ENCODE measurements around the gene DCAF8L2. TPM values are rescaled to one million over a fixed set of nuclear protein-coding genes. Genes with fewer than 3 reads are reported as not detected.
"Not testable (repeated sequence)": the region's sequence is repeated elsewhere in the genome, so short reads cannot be mapped to it uniquely, and the experiment has no call there.

Gene DCAF8L2
- total RNA-seq, 1 experiment from 2014 or later: not detected

DNA sequence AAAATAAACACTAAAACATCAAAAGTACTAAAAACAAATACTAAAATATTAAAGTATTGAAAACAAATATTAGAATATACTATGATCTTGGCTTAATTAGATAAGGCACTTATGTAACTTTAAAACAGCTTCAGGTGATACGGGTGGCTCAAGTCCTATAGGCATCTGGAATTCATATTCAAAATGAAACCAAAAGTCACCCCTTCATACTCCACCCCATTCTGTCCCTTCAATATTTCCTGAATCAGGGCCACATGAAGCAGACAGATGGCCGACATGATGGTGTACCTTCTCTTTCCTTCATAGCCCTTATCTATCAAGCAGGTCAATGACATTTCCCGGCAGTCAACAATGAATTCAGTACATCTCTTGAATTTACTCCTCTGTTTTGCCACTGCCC is 145.8 kb downstream of the DCAF8L2 start:
- H3K9me3 ChIP-seq (replicated peaks): no peaks in the 10 kb centered on the region
- H3K4me3 ChIP-seq: no peak overlapping the region

DNA sequence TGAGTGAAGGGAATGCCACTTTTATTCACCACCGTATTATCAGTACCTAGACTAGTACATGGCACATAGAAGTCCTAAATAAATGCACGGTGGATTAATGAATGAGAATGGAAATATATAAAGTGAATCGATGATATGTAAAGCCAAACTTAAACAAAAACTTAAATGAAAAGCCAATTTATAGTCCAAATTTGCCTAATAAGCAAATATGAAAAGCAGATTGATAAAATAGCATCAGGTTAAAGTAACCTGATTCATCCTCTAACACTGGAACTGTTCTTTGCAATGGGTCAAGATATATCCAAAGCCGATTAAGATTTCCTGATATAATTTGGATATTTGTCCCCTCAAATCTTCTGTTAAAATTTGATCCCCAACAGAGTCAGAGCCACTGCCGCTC is 150.8 kb downstream of the DCAF8L2 start:
- Histone ChIP-seq H3K36me3 (no peaks in the 10 kb centered on the region), H3K9me3 (replicated peaks) (no peaks in the 10 kb centered on the region), H3K27ac (no peak overlapping the region), H3K27me3 (no peaks in the 10 kb centered on the region), H3K4me3 (no peak overlapping the region), H3K4me1 (no peaks in the 10 kb centered on the region)
- DNase-seq: no peak

More for the DNA sequence above, 145.8 kb downstream of the DCAF8L2 start:
- DNase-seq: no peak
- Histone ChIP-seq H3K4me1 (no peaks in the 10 kb centered on the region), H3K27me3 (no peaks in the 10 kb centered on the region), H3K36me3 (no peaks in the 10 kb centered on the region), H3K27ac (no peak overlapping the region)

DNA sequence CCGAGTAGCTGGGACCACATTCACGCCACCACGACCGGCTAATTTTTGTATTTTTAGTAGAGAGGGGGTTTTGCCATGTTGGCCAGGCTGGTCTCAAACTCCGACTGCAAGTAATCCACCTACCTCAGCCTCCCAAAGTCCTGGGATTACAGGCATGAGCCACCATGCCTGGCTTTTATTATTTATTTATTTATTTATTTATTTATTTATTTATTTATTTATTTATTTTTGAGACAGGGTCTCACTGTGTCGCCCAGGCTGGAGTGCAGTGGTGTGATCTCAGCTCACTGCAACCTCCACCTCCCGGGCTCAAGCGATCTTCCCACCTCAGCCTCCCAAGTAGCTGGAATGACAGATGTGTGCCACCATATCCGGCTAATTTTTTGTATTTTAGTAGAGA is 153.4 kb downstream of the DCAF8L2 start:
- H3K27ac ChIP-seq; H3K4me1 ChIP-seq; DNase-seq; H3K4me3 ChIP-seq; H3K9me3 ChIP-seq (replicated peaks); H3K27me3 ChIP-seq; H3K36me3 ChIP-seq: not testable (repeated sequence)

DNA sequence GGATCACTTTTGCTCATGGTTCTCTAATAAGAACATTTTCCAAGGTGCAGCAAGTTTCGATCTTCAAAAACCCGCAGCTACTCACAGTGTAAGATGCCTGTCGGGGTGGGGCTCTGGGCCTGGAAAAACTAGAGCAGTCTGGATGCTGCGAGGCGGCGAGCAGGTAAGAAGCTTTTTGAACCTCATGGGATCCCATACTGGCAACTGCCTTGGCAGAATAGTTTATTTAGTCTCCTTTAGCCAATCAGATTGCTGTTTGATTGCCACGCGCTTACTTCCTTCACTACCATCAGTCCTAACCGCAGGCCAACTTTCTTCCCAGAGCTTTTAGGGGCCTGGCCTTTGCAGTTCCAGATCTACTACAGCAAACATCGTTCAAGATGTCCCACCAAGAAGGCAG is 156.4 kb downstream of the DCAF8L2 start:
- H3K27me3 ChIP-seq: no peaks in the 10 kb centered on the region
- no peak for DNase-seq
- no peaks in the 10 kb centered on the region for H3K4me1 ChIP-seq
- H3K4me3 ChIP-seq: no peak overlapping the region
- no peak overlapping the region for H3K27ac ChIP-seq
- H3K36me3 ChIP-seq: no peaks in the 10 kb centered on the region
- no peaks in the 10 kb centered on the region for H3K9me3 ChIP-seq (replicated peaks)

DNA sequence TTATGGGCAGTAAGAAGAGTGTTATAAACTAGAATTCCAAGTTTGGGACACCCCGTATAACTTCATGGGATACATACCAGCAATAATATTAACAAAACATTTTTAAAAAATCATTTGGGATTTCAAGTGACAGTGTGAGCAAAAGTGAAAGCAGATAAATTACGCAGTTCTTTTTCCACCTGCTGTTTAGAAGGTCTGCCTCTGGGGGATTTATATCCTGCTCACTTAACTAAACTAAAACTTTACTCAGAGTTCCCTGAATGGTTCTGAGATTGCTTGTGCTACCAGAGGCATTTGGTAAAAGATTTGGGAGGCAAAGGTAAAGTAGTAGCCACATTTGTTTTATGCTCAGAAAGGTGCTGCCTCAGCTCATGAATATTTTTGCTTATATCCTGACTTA is 160.2 kb downstream of the DCAF8L2 start:
- H3K4me1 ChIP-seq; H3K9me3 ChIP-seq (replicated peaks); H3K27ac ChIP-seq; DNase-seq; H3K36me3 ChIP-seq; H3K27me3 ChIP-seq; H3K4me3 ChIP-seq: not testable (repeated sequence)

DNA sequence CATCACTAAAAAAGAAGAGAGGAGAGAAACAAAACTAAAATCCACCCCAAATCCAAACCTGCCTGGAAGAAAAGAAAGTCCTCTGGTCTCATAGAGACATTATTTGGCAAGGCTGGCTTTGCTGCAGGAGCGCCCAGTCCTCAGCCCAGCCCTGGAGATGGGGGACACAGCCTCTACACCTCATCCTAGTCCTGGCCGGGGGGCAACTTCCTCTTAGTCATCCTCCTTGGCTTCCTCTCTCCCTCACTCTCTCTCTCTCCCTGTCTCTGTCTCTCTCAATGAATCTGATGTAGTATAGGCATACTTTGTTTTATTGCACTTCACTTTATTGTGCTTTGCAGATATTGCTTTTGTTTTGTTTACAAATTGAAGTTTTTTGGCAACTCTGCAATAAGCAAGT is 161.8 kb downstream of the DCAF8L2 start:
- H3K27ac ChIP-seq: no peak overlapping the region
- H3K9me3 ChIP-seq (replicated peaks): no peaks in the 10 kb centered on the region
- H3K27me3 ChIP-seq: no peaks in the 10 kb centered on the region
- DNase-seq: no peak
- no peaks in the 10 kb centered on the region for H3K36me3 ChIP-seq
- H3K4me3 ChIP-seq: no peak overlapping the region
- no peaks in the 10 kb centered on the region for H3K4me1 ChIP-seq

DNA sequence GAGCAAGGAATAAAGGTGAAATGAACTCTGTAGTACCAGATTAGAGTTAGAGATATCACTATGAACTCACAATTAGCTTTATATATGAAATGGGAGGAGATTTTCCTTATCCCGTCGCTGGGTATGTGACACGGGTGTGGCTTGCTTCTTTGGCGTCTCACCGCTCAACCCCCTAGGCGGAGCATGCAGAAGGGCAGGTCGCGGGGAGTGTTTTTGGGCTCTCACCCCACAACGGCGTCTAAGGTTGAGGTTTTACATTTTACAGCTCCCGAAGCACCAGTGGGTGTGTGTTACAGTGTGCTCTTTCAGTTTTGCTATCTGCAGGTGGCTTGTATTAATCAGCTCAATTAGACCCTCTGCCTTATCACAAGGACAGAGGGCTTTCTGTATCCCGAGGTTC is 175.6 kb downstream of the DCAF8L2 start:
- H3K4me3 ChIP-seq: no peak overlapping the region
- no peaks in the 10 kb centered on the region for H3K27me3 ChIP-seq
- H3K27ac ChIP-seq: no peak overlapping the region
- H3K9me3 ChIP-seq (replicated peaks): no peaks in the 10 kb centered on the region
- DNase-seq: no peak
- no peaks in the 10 kb centered on the region for H3K4me1 ChIP-seq
- no peaks in the 10 kb centered on the region for H3K36me3 ChIP-seq

DNA sequence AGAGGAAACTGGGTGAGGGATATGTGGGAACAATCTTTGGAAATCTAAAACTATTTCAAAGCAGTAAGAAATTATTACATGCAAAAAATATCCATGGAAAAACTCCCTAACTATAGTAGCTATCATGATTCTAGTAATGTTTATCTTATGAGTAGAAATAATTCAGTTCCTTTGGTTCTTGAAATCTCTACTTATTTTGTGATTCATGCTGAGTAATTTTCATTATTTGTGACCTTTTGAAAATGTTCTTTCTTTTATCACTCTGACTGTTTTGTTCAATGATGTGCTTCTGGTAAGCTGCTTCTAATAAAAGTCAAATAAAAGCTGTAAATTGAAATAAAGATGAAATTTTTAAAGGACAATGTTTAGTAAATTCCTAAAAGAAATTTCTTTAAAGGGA is 177.2 kb downstream of the DCAF8L2 start:
- Histone ChIP-seq H3K27ac (no peak overlapping the region), H3K9me3 (replicated peaks) (no peaks in the 10 kb centered on the region), H3K36me3 (no peaks in the 10 kb centered on the region), H3K4me1 (no peaks in the 10 kb centered on the region), H3K27me3 (no peaks in the 10 kb centered on the region), H3K4me3 (no peak overlapping the region)
- no peak for DNase-seq

DNA sequence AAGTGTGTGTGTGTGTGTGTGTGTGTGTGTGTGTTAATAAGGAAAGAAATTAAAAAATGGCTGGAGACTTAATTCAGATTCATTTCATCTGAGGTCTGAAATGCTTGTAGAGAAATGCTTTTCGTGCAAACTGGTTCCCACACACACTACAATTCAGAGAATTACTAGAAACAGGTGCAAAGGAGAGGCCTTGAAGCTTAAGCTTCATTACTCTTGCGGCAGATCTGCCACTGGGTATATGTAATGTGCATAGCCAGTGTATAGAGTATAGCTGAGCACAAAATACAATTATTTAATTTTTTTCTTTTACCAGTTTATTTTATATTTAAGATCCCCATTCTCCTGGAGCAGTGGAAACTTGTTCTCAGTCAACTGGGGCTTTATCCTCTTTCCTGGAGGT is 185.8 kb downstream of the DCAF8L2 start:
- H3K4me3 ChIP-seq: no peak overlapping the region
- no peaks in the 10 kb centered on the region for H3K9me3 ChIP-seq (replicated peaks)
- no peaks in the 10 kb centered on the region for H3K36me3 ChIP-seq
- no peaks in the 10 kb centered on the region for H3K4me1 ChIP-seq
- DNase-seq: no peak
- no peak overlapping the region for H3K27ac ChIP-seq
- H3K27me3 ChIP-seq: no peaks in the 10 kb centered on the region

DNA sequence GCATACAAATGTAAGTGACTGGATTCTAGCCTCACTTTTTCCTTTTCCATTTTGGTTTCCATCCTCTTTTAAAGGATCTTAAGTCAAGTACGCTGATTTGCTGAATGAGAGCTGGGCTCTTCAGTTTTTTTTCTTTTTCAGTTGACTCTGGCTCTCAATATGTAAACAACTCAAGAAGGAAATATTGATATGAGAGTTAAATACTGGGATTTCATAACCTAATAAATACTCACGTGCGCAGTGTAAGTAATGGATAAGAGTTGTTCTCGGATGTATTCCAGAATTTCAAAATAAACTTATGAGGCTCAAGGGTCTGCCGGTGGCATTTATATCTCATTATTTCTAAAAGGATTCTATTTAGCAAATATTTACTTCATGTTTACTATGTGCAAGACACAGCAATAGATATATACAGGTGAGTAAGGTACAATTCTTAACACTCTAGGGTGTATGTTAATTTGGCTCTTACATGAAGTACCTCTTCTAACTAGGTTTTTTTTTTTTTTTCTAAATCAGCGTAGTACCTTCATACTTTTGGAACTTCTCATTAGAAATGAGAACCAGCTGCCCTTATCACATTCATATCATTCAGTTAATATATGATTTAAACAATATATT is 206.6 kb downstream of the DCAF8L2 start:
- Histone ChIP-seq H3K4me3 (no peak overlapping the region), H3K27ac (no peak overlapping the region), H3K27me3 (no peaks in the 10 kb centered on the region)

DNA sequence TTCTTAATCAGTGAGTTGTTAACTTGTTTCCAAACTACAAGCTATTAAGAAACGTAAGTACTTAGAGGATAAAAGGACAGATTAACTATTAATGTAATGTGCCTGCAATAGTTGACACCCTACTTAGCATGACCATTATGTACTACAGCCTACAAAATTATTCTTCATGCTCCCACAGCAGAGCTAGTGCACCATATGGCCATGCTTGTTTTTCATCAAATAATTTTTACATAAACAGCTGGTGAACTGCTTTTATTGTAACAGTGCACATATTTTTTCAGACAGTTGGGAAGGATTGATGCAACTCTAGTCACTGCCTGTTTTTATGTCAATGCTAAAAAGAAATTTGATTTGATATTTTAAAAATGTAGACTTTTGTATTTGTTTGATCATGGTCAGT is 207.4 kb downstream of the DCAF8L2 start:
- Histone ChIP-seq H3K9me3 (replicated peaks) (no peaks in the 10 kb centered on the region), H3K4me1 (no peaks in the 10 kb centered on the region), H3K27me3 (no peaks in the 10 kb centered on the region), H3K36me3 (no peaks in the 10 kb centered on the region), H3K27ac (no peak overlapping the region), H3K4me3 (no peak overlapping the region)
- no peak for DNase-seq

More for the DNA sequence above, 206.6 kb downstream of the DCAF8L2 start:
- Histone ChIP-seq H3K4me1 (no peaks in the 10 kb centered on the region), H3K36me3 (no peaks in the 10 kb centered on the region), H3K9me3 (replicated peaks) (no peaks in the 10 kb centered on the region)
- DNase-seq: no peak

Other genes starting within 250 kb of the DCAF8L2 start
- gene PPP4R3C, start 127.0 kb upstream of the DCAF8L2 start, total RNA-seq (2014; rRNA removed; shearing (Covaris generic)): not detected in 2 replicates
- gene MAGEB10, start 217.6 kb downstream of the DCAF8L2 start, total RNA-seq (2014; rRNA removed; shearing (Covaris generic)): not detected in 2 replicates